BLaER1 (cell line): ENCODE results near the gene GDF2.
A peak's percentile ranks its signal among the peaks of the same experiment; 100 is the strongest.

Source experiments
- H3K27ac ChIP-seq: shearing (Covaris generic); formaldehyde crosslinking; 2 replicates; pipeline ENCODE4 v1.8.1; 2022
- H3K27me3 ChIP-seq: shearing (Covaris generic); formaldehyde crosslinking; 2 replicates; pipeline ENCODE4 v1.8.1; 2022
- H3K36me3 ChIP-seq: shearing (Covaris generic); formaldehyde crosslinking; 2 replicates; pipeline ENCODE4 v1.8.1; 2022
- H3K4me1 ChIP-seq: shearing (Covaris generic); formaldehyde crosslinking; 2 replicates; pipeline ENCODE4 v1.8.1; 2022
- H3K4me2 ChIP-seq: shearing (Covaris generic); formaldehyde crosslinking; 2 replicates; pipeline ENCODE4 v1.8.1; 2022
- H3K4me3 ChIP-seq: shearing (Covaris generic); formaldehyde crosslinking; 2 replicates; pipeline ENCODE4 v1.8.1; 2022
- H3K9ac ChIP-seq: shearing (Covaris generic); formaldehyde crosslinking; 2 replicates; pipeline ENCODE4 v1.8.1; 2022
- H3K9me3 ChIP-seq: shearing (Covaris generic); formaldehyde crosslinking; 2 replicates; pipeline ENCODE4 v1.8.1; 2022
- H4K20me1 ChIP-seq: shearing (Covaris generic); formaldehyde crosslinking; 2 replicates; pipeline ENCODE4 v1.8.1; 2022
- Cebpa-rat ChIP-seq: shearing (Covaris generic); IDR thresholded peaks from 2 replicates; pipeline ENCODE4 v1.8.1; 2022

Gene GDF2

DNA sequence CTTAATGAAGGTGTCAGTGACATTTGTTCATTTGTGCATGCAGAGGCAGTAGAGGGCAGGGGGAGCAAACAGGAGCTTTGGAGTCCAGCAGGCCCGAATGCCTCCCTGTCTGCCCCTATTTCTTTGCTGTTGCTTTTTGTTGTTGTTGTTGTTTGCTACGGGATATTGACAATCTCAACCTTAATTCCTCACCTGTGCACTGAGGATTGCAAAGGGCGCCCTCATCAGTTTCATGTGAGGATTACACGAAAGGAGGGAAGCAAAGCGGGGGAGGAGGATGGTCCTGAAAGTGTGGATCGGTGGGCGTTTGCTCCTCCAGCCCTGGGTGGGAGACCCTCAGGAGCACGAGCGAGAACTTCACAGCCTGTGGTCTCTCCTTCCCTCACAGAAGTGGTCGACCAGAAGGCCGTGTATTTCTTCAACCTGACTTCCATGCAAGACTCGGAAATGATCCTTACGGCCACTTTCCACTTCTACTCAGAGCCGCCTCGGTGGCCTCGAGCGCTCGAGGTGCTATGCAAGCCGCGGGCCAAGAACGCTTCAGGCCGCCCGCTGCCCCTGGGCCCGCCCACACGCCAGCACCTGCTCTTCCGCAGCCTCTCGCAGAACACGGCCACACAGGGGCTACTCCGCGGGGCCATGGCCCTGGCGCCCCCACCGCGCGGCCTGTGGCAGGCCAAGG lies 12.7 kb upstream of the GDF2 start:
- Histone ChIP-seq H3K27ac (no peak overlapping the region), H3K4me2 (no peak overlapping the region), H4K20me1 (no peaks in the 10 kb centered on the region), H3K36me3 (no peaks in the 10 kb centered on the region), H3K27me3 (no peaks in the 10 kb centered on the region), H3K4me3 (no peak overlapping the region), H3K9me3 (no peaks in the 10 kb centered on the region), H3K9ac (no peak overlapping the region), H3K4me1 (peaks cover 38% of the 10 kb centered on the region)
- no peak for TF ChIP-seq Cebpa-rat

DNA sequence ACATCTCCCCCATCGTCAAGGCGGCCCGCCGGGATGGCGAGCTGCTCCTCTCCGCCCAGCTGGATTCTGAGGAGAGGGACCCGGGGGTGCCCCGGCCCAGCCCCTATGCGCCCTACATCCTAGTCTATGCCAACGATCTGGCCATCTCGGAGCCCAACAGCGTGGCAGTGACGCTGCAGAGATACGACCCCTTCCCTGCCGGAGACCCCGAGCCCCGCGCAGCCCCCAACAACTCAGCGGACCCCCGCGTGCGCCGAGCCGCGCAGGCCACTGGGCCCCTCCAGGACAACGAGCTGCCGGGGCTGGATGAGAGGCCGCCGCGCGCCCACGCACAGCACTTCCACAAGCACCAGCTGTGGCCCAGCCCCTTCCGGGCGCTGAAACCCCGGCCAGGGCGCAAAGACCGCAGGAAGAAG lies 12.2 kb upstream of the GDF2 start:
- no peak overlapping the region for H3K9ac ChIP-seq
- no peaks in the 10 kb centered on the region for H3K36me3 ChIP-seq
- H3K27me3 ChIP-seq, result no peaks in the 10 kb centered on the region
- no peak for TF ChIP-seq Cebpa-rat
- H3K4me1 ChIP-seq, result peaks cover 38% of the 10 kb centered on the region
- H3K4me3 ChIP-seq, result no peak overlapping the region
- H3K27ac ChIP-seq, result no peak overlapping the region
- H3K9me3 ChIP-seq, result no peaks in the 10 kb centered on the region
- H4K20me1 ChIP-seq, result no peaks in the 10 kb centered on the region
- no peak overlapping the region for H3K4me2 ChIP-seq

DNA sequence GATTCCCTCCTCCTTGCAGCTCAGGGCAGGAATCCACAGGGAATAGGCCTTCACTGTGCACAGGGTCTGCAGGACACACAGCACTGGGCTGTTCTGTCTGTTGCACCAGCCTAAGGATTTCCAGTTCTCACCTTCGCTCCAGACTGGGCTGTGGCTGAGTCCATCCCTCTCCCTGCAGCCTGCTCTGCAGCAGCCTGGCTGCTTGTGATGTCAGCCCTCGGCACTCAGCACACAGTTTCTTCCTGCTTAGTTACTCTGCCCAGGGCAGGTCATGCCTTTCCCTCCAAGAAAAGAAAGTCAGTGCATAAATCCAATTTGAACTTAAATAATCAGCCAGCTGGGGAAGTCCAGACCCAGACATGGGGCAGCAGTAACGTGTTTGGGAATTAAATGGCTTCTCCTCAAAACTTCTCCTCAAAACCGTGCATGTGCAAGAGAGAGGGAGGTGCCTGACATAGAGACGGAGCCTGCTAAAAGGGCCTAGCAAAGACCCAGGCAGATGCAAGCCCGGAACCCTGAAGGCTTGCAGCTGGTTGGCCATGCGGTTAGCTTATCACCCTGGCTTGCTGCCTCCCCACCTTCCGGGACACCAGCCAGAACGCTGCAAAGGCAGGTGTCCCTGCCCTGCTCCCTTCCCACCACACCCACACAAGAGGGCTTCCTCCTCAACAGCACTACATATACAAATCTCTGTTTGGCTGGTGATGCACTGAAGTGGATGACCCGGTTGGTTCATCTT lies 10.9 kb upstream of the GDF2 start:
- Histone ChIP-seq H3K4me2 (peak overlapping the region; percentile 43), H4K20me1 (no peaks in the 10 kb centered on the region), H3K4me1 (peaks cover 29% of the 10 kb centered on the region), H3K27me3 (no peaks in the 10 kb centered on the region), H3K4me3 (no peak overlapping the region), H3K27ac (no peak overlapping the region), H3K9me3 (no peaks in the 10 kb centered on the region), H3K36me3 (no peaks in the 10 kb centered on the region), H3K9ac (no peak overlapping the region)
- TF ChIP-seq Cebpa-rat, result no peak

DNA sequence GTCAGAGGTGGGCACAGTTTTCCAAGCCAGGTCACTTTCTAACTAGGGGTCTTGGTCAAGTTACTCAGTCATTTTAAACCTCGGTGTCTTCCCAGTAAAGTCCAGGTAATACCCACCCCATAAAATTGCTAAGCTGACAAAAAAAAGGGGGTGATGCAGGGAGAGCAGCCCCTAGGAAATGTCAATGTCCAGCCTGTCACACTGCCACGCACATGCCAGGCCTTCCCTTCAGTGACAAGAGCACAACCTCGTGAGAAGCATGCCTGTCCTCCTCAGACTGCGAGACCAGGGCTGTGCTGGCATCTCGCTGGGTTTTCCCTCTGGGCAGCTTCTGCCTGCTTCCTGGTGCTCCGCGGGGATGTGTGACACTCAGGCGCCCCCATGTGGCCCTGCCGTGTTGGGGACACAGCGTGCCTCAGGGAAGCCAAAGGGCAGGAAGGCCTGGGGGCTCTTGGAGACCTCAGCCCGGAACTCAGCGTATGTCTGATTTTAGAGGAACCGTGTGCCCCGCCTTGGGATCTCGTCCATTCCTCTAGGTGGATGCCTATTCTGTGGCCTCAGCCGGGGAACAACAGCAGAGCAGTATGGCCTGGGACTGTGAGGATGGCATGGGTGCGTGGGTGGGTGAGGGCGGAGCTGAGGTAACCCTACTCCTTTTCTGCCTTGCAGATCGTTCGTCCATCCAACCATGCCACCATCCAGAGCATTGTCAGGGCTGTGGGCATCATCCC lies 10.2 kb upstream of the GDF2 start:
- Histone ChIP-seq H4K20me1 (no peaks in the 10 kb centered on the region), H3K36me3 (no peaks in the 10 kb centered on the region), H3K9me3 (no peaks in the 10 kb centered on the region), H3K27ac (no peak overlapping the region), H3K4me3 (no peak overlapping the region), H3K27me3 (no peaks in the 10 kb centered on the region), H3K9ac (no peak overlapping the region), H3K4me2 (peak overlapping the region; percentile 43), H3K4me1 (peaks cover 22% of the 10 kb centered on the region)
- no peak for TF ChIP-seq Cebpa-rat

DNA sequence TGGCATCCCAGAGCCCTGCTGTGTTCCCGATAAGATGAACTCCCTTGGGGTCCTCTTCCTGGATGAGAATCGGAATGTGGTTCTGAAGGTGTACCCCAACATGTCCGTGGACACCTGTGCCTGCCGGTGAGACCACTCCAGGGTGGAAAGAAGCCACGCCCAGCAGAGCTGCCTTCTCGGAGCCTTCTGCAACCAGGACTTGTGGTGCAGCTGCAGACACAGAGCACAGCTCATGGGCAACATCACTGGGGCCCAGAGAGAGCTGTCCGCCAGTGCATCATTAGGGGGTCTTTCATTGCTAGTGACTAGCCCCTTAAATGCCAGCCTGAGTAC lies 9.6 kb upstream of the GDF2 start:
- Histone ChIP-seq H3K9ac (no peak overlapping the region), H3K4me3 (no peak overlapping the region), H3K9me3 (no peaks in the 10 kb centered on the region), H3K36me3 (no peaks in the 10 kb centered on the region), H3K27me3 (no peaks in the 10 kb centered on the region), H4K20me1 (no peaks in the 10 kb centered on the region), H3K4me1 (peaks cover 18% of the 10 kb centered on the region), H3K27ac (no peak overlapping the region), H3K4me2 (no peak overlapping the region)
- no peak for TF ChIP-seq Cebpa-rat

DNA sequence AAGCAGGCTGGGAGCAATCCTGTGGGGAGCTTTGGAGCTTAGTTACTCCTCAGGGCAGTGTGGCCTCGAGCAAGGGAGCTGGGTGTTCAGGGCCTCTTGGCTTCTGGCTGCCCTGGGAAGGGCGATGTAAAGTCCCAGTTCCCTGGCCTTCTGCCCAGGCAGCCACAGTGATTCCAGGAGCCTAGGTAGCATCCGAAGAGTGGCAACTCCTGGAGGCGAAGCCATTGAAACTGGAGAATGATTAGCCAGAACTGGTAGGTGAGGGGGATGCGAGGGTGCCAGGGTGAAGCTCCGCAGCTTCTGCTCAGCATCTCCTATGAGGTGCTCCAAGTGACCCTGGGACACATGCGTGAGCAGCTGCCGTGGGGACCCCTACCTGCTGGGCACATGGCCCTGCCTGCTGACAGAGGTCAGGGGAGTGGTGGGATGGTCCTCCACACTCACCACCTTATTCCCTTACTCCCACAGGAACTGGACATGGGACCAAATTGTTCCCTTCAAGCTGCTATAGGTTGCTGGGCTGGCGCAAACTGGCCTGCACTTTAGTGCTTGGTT lies 7.8 kb upstream of the GDF2 start:
- no peak for TF ChIP-seq Cebpa-rat
- Histone ChIP-seq H3K4me3 (no peak overlapping the region), H3K27ac (no peak overlapping the region), H3K27me3 (no peaks in the 10 kb centered on the region), H3K36me3 (no peaks in the 10 kb centered on the region), H3K9ac (no peak overlapping the region), H3K4me2 (no peak overlapping the region), H3K4me1 (peaks cover 18% of the 10 kb centered on the region), H4K20me1 (no peaks in the 10 kb centered on the region), H3K9me3 (no peaks in the 10 kb centered on the region)

DNA sequence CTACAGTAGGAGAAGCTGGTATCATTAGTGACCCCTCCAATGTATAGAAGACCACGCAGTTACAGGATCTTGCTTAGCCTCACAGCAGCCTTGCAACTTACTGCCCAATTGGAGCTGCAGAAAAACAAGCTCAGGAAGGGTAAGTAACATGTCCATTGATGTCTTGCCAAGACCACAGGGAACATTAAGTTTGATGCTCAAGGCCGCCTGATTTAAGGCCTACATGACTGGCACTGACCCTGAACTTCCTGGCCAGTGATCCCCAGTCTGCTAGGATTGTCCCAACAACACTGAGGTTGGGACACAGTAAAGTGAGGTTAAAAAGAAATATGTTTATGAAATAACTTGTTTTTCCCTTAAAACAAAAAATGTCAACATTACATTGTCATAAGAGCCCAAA lies 6.8 kb upstream of the GDF2 start:
- Histone ChIP-seq H3K9ac (no peak overlapping the region), H4K20me1 (no peaks in the 10 kb centered on the region), H3K4me2 (no peak overlapping the region), H3K4me3 (no peak overlapping the region), H3K36me3 (no peaks in the 10 kb centered on the region), H3K27ac (no peak overlapping the region), H3K4me1 (peaks cover 18% of the 10 kb centered on the region), H3K27me3 (no peaks in the 10 kb centered on the region), H3K9me3 (no peaks in the 10 kb centered on the region)
- no peak for TF ChIP-seq Cebpa-rat

DNA sequence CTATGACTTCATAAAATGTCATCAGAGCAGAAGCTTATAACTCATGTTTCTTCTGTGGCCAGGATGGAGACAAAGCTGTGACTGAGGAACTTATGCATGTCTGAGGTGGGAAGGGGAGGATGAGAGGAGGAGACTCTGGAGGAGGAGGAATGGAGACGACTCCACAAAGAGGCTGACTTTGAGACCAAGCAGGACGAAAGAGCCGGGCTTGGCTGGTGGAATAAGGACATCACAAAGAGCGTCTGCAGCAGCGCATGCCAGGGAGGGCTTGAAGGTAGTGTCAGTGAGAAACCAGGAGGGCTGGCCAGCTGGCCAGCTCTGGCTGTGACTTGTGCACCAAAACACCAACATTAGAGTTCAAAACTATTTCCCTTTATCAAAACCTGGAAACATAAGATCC lies 6.1 kb upstream of the GDF2 start:
- no peaks in the 10 kb centered on the region for H4K20me1 ChIP-seq
- no peaks in the 10 kb centered on the region for H3K9me3 ChIP-seq
- no peak overlapping the region for H3K27ac ChIP-seq
- H3K4me1 ChIP-seq, result peaks cover 11% of the 10 kb centered on the region
- no peak for TF ChIP-seq Cebpa-rat
- no peak overlapping the region for H3K4me3 ChIP-seq
- no peaks in the 10 kb centered on the region for H3K27me3 ChIP-seq
- no peak overlapping the region for H3K9ac ChIP-seq
- no peaks in the 10 kb centered on the region for H3K36me3 ChIP-seq
- no peak overlapping the region for H3K4me2 ChIP-seq

DNA sequence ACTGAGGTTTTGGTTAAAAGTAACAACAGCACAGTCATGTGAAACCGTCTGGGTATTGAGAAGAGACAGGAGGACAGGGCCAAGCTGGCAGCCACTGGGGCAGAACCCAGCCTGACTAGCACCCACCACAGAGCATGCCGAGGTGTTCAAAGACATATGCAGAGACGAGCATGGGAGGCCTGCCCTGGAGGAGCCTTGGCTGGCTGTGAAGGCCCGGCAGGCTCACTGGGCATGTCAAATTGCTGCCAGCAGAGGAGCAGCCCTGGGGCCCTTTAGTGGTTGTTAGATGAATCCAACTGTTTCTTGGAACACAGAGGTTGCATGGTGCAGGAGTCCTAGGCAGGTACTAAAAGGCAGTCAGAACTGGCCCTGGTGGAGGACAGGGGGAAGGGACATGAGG lies 5.0 kb upstream of the GDF2 start:
- no peaks in the 10 kb centered on the region for H4K20me1 ChIP-seq
- no peak overlapping the region for H3K4me2 ChIP-seq
- H3K9me3 ChIP-seq, result no peaks in the 10 kb centered on the region
- no peak overlapping the region for H3K4me3 ChIP-seq
- H3K36me3 ChIP-seq, result no peaks in the 10 kb centered on the region
- no peak overlapping the region for H3K9ac ChIP-seq
- no peak for TF ChIP-seq Cebpa-rat
- no peak overlapping the region for H3K27ac ChIP-seq
- no peaks in the 10 kb centered on the region for H3K27me3 ChIP-seq
- no peaks in the 10 kb centered on the region; the same call in 1 of the 2 replicates for H3K4me1 ChIP-seq

DNA sequence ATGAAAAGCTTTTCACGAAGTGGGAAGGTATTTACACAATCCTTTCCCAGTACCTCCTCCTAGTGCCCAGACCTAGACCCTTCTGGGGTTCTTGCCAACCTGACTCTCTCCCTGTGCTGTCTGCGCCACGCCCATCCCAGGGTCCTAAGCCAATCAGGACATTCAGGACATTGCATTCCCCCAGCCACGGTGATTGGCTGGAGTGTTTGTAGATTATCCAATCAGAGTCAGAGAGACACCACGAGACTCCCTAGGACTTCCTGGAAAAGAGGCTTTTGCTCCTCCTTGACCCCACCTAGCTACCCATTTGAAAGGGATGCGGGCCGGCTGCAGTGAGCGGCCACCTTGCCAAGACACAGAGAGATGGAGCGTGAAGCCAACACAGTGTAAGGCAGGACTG lies 3.5 kb upstream of the GDF2 start:
- no peaks in the 10 kb centered on the region for H3K4me1 ChIP-seq
- H3K36me3 ChIP-seq, result no peaks in the 10 kb centered on the region
- H3K9ac ChIP-seq, result no peak overlapping the region
- TF ChIP-seq Cebpa-rat, result no peak
- H3K4me3 ChIP-seq, result no peak overlapping the region
- H3K27ac ChIP-seq, result no peak overlapping the region
- H3K4me2 ChIP-seq, result no peak overlapping the region
- no peaks in the 10 kb centered on the region for H3K9me3 ChIP-seq
- H4K20me1 ChIP-seq, result no peaks in the 10 kb centered on the region
- H3K27me3 ChIP-seq, result no peaks in the 10 kb centered on the region
